CD4-positive, CD25-positive, alpha-beta regulatory T cell (primary cell): Measurements from ENCODE around the gene EBF3. TPM values are rescaled to one million over a fixed set of nuclear protein-coding genes. Genes with fewer than 3 reads are reported as not detected.

Experiments
- ATAC-seq, 2 donors: fragments of 150-1000 bp; cut with Tn5 transposase; one replicate each; pipeline ENCODE4 v1.10.0; 2021; ENCODE audit warnings: low read depth in 2 of 2, moderate number of reproducible peaks in 2 of 2, moderate library complexity in 1 of 2
- DNase-seq, 3 donors: peaks; one replicate each; pipeline versions ENCODE4 v3.0.0 to v3.0.0-alpha.2; 2012 to 2022; ENCODE audit warnings: mixed read lengths in 1 of 3
- H3K27ac ChIP-seq: one replicate; pipeline ENCODE4 v1.7.0; 2013; ENCODE audit warnings: mild to moderate bottlenecking, low read length; ENCODE audit not compliant: insufficient read depth, poor library complexity, severe bottlenecking
- H3K27me3 ChIP-seq: one replicate; pipeline ENCODE4 v1.7.0; 2013; ENCODE audit warnings: low read length; ENCODE audit not compliant: control insufficient read depth, insufficient read depth
- H3K36me3 ChIP-seq: one replicate; pipeline ENCODE4 v1.7.0; 2013; ENCODE audit warnings: mild to moderate bottlenecking, low read length, moderate library complexity; ENCODE audit not compliant: control insufficient read depth, insufficient read depth
- H3K4me1 ChIP-seq: 2 replicates; pipeline ENCODE4 v1.7.0; 2013; ENCODE audit warnings: mild to moderate bottlenecking, low read length; ENCODE audit not compliant: insufficient read depth, control insufficient read depth, poor library complexity, severe bottlenecking
- H3K4me3 ChIP-seq: one replicate; pipeline ENCODE4 v1.7.0; 2013; ENCODE audit warnings: low read depth, mild to moderate bottlenecking, low read length, moderate library complexity
- H3K9me3 ChIP-seq, 2 experiments: 1 replicate in 1 of 2; 2 replicates in 1 of 2; pipeline ENCODE4 v1.7.0; 2013; ENCODE audit warnings: low read length in 2 of 2, mild to moderate bottlenecking in 1 of 2, moderate library complexity in 1 of 2; ENCODE audit not compliant: control insufficient read depth in 2 of 2
- H3K27ac Mint-ChIP-seq, 3 donors: one replicate each; pipeline ENCODE4 v1.8.0; 2020 to 2022; ENCODE audit warnings: mild to moderate bottlenecking in 3 of 3, mixed read lengths in 3 of 3, moderate library complexity in 2 of 3
- H3K27me3 Mint-ChIP-seq: one replicate; pipeline ENCODE4 v1.8.0; 2022; ENCODE audit warnings: mild to moderate bottlenecking, mixed read lengths
- H3K36me3 Mint-ChIP-seq: one replicate; pipeline ENCODE4 v1.8.0; 2020; ENCODE audit warnings: mixed read lengths
- H3K4me1 Mint-ChIP-seq, 4 donors: one replicate each; pipeline ENCODE4 v1.8.0; 2020 to 2022; ENCODE audit warnings: mixed read lengths in 4 of 4, mild to moderate bottlenecking in 1 of 4
- H3K4me3 Mint-ChIP-seq, 4 donors: one replicate each; pipeline ENCODE4 v1.8.0; 2020 to 2022; ENCODE audit warnings: mild to moderate bottlenecking in 4 of 4, mixed read lengths in 4 of 4, moderate library complexity in 3 of 4
- H3K9me3 Mint-ChIP-seq, 7 donors: one replicate each; pipeline ENCODE4 v1.8.0; 2020 to 2022; ENCODE audit warnings: mixed read lengths in 7 of 7, mild to moderate bottlenecking in 3 of 7, moderate library complexity in 2 of 7
- polyA plus RNA-seq, 4 donors: library from polyadenylated mRNA; unstranded; fragments of 300-500 nt; fragmentation: Illumina TruSeq; gene quantifications; one replicate each; pipeline ENCODE4 v1.2.3, GENCODE V29; 2021
- total RNA-seq: library from RNA; stranded (reverse); gene quantifications from one replicate; pipeline ENCODE4 v1.2.3, GENCODE V29; 2022

Gene EBF3
- total and polyA plus RNA-seq, 5 donors from 2014 or later = not detected

DNA sequence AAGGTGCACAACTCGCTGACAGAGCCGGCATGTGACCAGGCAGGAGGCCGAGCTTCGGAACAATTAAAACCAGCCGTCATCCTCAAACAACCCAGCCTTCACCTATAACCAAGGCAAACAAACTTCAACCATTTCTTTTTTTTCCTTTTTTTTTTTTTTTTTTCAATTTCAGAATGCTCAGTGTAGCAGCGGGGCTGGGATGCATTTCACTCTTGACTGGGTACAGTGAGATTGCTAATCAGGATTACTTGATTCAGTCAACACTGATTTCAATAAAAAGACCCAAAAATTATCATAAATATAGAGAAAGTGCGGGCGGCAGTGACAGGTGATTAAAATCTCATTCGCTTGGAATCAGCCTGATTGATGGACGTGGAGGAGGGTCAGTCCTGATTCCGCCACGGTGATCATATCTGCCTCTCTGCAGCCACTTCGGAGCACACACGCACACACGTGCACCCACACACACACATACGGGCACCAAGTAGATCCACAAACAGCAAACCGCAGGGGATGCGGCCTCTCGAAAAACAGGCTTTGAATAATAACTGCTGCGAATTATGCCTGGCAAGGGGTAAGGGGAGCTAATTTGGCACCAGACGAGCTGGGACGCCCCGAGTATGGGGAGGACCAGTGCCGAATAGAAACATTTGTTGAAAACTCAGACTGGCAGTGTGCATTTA, 31.2 kb downstream of the EBF3 start:
- Histone ChIP-seq H3K27ac (no peak overlapping the region), H3K4me1 (no peaks in the 10 kb centered on the region), H3K36me3 (no peaks in the 10 kb centered on the region), H3K27me3 (no peaks in the 10 kb centered on the region), H3K9me3 (no peaks in the 10 kb centered on the region), H3K4me3 (no peak overlapping the region)
- H3K27me3 Mint-ChIP-seq = peaks cover 4% of the 10 kb centered on the region
- H3K9me3 Mint-ChIP-seq = no peaks in the 10 kb centered on the region
- ATAC-seq (no peak), DNase-seq (no peak)
- H3K27ac Mint-ChIP-seq = no peak overlapping the region
- H3K4me1 Mint-ChIP-seq = no peaks in the 10 kb centered on the region
- H3K4me3 Mint-ChIP-seq = no peak overlapping the region
- H3K36me3 Mint-ChIP-seq = no peaks in the 10 kb centered on the region

DNA sequence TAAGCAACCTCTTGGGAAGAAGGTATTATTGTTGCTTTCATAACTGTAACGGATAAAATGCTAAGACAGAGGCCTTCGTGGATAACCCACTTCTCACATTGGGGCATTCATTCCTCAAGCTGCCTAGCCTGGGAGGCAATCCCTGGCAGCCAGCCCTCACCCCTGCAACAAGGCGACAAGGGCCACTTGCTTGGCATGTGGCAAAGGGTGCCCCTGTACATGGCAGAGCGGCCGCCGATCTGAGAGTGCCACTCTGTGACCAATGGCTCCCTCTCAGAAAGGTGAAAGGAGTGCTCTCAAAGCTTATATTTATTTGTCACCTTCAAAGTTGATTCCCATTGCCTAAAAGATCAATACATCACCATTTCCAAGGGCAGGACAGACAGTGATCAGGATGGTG, 31.9 kb downstream of the EBF3 start:
- Mint-ChIP-seq H3K27ac (no peak overlapping the region), H3K4me1 (no peaks in the 10 kb centered on the region), H3K9me3 (no peaks in the 10 kb centered on the region), H3K4me3 (no peak overlapping the region), H3K27me3 (peaks cover 4% of the 10 kb centered on the region), H3K36me3 (no peaks in the 10 kb centered on the region)
- DNase-seq (no peak), ATAC-seq (no peak)
- no peak overlapping the region for H3K4me3 ChIP-seq
- H3K27ac ChIP-seq = no peak overlapping the region
- no peaks in the 10 kb centered on the region for H3K9me3 ChIP-seq
- no peaks in the 10 kb centered on the region for H3K4me1 ChIP-seq
- H3K27me3 ChIP-seq = no peaks in the 10 kb centered on the region
- H3K36me3 ChIP-seq = no peaks in the 10 kb centered on the region

DNA sequence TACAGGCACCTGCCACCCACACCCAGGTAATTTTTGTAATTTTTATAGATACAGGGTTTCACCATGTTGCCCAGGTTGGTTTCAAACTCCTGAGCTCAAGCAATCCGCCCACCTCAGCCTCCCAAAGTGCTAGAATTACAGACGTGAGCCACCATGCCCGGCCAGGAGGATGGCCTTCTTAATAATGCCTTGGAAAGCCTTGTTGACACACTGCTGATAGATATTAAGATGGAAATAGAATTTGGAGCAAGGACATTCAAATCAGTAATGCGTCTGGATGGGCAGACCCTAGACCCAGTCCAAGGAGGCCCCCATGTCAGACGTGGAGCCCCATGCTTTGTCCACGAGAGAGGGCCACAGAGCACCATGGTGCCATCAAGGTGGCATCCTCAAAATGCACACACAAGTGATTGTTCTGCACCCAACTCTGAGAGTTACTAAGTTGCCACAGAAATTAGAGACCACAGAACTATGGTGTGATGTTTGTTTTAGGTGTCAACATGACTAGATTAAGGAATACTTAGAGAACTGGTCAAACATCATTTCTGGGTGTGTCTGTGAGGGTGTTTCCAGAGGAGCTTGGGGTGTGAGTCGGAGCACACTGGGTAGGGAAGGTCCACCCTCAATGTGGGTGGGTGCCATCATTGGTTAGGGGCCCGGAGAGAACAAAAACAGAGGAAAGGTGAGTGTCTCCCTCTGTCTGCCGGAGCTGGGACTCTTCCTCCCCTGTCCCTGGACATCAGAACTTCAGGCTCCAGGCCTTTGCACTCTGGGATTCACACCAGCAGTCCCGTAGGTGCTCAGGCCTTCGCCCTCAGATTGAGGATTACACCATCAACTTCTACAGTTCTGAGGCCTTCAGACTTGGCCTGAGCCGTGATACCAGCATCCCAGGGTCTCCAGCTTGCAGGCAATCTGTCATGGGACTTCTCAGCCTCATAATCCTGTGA, 34.5 kb downstream of the EBF3 start:
- Mint-ChIP-seq H3K36me3 (no peaks in the 10 kb centered on the region), H3K9me3 (no peaks in the 10 kb centered on the region), H3K27ac (no peak overlapping the region), H3K27me3 (peaks cover 4% of the 10 kb centered on the region), H3K4me1 (no peaks in the 10 kb centered on the region), H3K4me3 (no peak overlapping the region)
- Histone ChIP-seq H3K27ac (no peak overlapping the region), H3K36me3 (no peaks in the 10 kb centered on the region), H3K4me3 (no peak overlapping the region), H3K9me3 (no peaks in the 10 kb centered on the region), H3K4me1 (no peaks in the 10 kb centered on the region), H3K27me3 (no peaks in the 10 kb centered on the region)
- ATAC-seq = no peak
- DNase-seq = no peak

DNA sequence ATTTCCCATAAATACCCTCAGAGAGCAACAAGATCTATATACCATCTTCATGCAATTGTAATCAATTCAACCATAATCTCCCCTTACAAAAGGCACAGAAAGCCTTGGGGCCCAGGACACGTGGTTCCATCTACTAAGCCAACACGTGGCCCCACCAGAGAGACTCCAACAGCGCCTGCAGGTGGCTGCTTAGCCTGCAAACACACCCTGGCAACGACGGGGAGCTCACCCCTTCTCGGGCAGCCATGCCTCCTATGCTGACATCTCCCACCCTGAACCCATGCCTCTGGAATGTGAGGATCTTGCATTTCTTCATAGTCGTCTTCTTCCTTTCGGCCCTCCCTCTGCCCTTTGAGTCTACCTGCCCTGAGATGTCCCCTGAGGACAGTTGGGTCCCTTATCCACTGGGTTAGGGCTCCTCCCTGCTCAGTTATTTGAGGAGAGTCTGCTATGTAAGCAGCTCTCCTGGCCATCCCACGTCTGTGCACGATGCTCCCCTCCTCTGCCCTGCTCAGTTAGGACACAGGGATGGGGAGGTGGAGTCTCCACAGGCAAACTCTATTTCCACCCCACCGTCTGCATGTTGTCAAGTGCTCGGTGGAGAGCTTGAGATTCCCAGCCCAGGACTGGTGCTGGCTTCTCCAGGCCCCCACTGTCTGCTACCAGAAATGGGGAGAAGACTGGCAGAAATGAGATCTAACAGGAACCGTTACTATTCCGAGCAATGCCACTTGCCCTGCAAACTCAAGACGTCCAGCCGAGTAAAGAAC, 36.5 kb downstream of the EBF3 start:
- DNase-seq = no peak
- Histone ChIP-seq H3K27ac (no peak overlapping the region), H3K4me3 (no peak overlapping the region), H3K27me3 (no peaks in the 10 kb centered on the region), H3K4me1 (no peaks in the 10 kb centered on the region), H3K9me3 (no peaks in the 10 kb centered on the region), H3K36me3 (no peaks in the 10 kb centered on the region)
- Mint-ChIP-seq H3K9me3 (peaks cover 0 to 3% (median 0%) of the 10 kb centered on the region in 7 donors), H3K4me3 (no peak overlapping the region), H3K36me3 (no peaks in the 10 kb centered on the region), H3K27ac (no peak overlapping the region), H3K27me3 (peaks cover 7% of the 10 kb centered on the region), H3K4me1 (no peaks in the 10 kb centered on the region)
- ATAC-seq = no peak

DNA sequence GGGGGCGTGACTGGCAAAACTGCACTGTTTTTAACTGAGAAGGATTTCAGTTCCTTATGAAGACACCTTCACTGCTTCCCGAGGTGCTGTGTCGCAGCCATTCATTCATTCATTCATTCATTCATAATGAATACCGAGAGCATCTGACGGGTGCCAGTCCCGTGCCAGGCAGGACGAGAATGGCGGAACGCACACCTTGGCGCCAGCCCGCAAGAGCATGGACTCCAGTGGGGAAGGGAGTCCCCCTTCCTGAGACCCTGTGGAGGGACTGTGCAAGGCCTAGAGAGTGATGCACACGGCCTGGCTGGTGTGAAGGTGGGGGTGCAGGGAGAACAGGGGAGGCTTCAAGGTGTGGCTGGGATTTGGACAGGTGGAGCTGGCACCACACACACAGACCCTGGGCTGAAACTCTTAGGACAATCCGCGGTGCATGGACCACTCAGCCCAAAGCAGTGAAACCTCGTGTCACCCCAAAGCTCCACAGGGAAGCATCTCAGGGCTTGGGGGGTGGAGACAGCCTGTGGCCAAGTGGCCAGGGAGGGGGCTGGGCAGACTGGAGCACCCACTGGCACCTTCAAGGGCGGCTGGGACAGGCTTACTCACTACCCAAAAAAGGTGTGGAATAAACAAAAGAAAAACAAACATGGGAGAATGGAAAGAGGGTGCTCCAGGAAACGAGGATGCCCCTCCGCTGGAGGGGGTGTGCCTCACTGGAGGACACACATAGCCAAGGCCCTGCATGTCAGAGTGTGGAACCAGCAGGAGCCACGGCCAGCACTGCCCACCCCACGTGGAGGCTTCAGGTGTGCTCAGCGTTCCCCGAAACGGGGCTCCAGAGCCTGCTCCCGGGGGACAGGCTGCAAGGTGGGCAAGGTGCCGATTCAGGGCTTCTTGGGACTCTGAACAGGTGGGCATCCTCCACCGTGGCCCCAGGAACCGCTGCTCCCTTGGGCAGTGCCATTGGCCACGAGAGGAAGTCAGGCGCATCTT, 37.7 kb downstream of the EBF3 start:
- no peaks in the 10 kb centered on the region for H3K27me3 ChIP-seq
- ATAC-seq (no peak), DNase-seq (no peak)
- H3K36me3 ChIP-seq = no peaks in the 10 kb centered on the region
- no peaks in the 10 kb centered on the region for H3K4me1 ChIP-seq
- no peaks in the 10 kb centered on the region for H3K36me3 Mint-ChIP-seq
- no peaks in the 10 kb centered on the region for H3K9me3 ChIP-seq
- no peak overlapping the region for H3K4me3 ChIP-seq
- H3K9me3 Mint-ChIP-seq = peaks cover 0 to 3% (median 0%) of the 10 kb centered on the region in 7 donors
- H3K27ac ChIP-seq = no peak overlapping the region
- no peaks in the 10 kb centered on the region for H3K4me1 Mint-ChIP-seq
- H3K4me3 Mint-ChIP-seq = no peak overlapping the region
- no peak overlapping the region for H3K27ac Mint-ChIP-seq
- peaks cover 7% of the 10 kb centered on the region for H3K27me3 Mint-ChIP-seq

DNA sequence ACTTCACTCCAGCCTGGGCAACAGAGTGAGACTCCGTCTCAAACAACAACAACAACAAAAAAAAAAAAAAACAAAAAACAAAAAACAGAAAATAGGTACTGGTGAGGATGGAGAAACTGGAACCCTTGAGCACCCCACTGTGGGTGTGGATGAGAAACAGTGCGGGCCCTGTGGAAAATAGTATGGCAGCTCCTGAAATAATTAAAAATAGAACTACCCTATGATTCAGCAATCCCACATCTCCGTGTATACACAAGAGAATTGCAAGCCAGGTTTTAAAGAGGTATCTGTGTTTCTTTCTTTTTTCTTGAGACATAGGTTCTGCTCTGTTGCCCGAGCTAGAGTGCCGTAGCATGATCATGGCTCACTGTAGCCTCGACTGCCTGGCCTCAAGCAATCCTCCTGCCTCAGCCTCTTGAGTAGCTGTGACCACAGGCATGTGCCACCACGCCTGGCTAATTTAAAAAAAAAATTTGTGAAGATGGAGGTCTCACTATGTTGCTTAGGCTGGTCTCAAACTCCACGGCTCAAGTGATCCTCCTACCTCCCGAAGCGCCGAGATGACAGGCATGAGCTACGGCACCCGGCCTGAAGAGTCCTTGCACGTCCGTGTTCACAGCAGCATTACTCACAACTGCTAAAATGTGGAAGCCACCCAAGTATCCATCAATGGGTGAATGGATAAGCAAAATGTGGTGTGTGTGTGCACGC, 39.5 kb downstream of the EBF3 start:
- Histone ChIP-seq H3K4me3 (no peak overlapping the region), H3K9me3 (no peaks in the 10 kb centered on the region), H3K27me3 (no peaks in the 10 kb centered on the region), H3K4me1 (no peaks in the 10 kb centered on the region), H3K36me3 (no peaks in the 10 kb centered on the region), H3K27ac (no peak overlapping the region)
- ATAC-seq (no peak), DNase-seq (no peak)
- Mint-ChIP-seq H3K4me3 (no peak overlapping the region), H3K9me3 (peaks cover 0 to 3% (median 0%) of the 10 kb centered on the region in 7 donors), H3K36me3 (no peaks in the 10 kb centered on the region), H3K4me1 (no peaks in the 10 kb centered on the region), H3K27ac (no peak overlapping the region), H3K27me3 (peaks cover 7% of the 10 kb centered on the region)
